ENCODE results near the gene KIF24. TPM values are rescaled to one million over a fixed set of nuclear protein-coding genes. Genes with fewer than 3 reads are reported as not detected.
"Not testable (repeated sequence)": the region's sequence is repeated elsewhere in the genome, so short reads cannot be mapped to it uniquely, and the experiment has no call there.

Gene KIF24
- total RNA-seq, 1 donor from 2014 or later = 1.0 TPM

DNA sequence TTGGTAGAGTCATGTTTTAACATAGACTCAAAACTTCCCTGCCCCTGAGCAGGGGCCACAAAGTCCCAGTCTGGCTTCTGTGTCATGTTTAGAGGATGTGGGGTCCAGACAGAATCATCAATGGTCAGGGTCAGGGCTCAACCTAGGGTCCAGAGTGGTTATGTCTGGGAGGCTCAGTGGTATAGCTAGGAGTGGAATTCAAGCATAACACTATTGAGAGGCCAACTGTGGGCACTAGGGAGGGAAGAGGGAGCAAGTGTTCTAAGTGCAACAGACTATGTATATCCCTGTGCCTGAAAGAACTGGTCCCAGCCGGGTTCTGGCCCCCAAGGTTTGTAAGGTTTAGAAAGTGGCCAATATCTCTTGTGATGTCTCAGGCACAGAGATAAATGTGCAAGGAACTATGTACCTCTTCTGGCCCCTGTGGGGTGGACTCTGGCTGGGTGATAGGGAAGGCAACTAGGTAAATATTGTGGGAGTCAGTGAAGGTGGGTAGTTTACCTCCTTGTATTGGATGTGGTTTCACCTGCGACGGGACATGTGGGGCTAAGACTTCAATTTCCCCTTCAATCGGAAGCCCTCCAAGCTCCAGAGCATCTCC is 33.6 kb upstream of the KIF24 start:
- DNase-seq = no peak

DNA sequence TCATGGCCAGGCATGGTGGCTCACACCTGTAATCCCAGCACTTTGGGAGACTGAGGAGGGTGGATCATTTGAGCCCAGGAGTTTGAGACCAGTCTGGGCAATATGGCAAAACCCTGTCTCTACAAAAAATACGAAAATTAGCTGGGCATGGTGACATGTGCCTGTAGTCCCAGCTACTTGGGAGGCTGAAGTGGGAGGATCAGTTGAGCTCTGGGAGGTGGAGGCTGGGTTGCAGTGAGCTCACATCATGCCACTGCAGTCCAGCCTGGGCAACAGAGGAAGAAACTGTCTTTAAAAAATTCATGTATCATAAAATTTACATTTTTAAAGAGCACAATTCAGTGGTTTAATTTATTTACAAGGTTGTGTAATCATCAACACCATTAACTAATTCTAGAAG is 23.9 kb upstream of the KIF24 start:
- DNase-seq = not testable (repeated sequence)

DNA sequence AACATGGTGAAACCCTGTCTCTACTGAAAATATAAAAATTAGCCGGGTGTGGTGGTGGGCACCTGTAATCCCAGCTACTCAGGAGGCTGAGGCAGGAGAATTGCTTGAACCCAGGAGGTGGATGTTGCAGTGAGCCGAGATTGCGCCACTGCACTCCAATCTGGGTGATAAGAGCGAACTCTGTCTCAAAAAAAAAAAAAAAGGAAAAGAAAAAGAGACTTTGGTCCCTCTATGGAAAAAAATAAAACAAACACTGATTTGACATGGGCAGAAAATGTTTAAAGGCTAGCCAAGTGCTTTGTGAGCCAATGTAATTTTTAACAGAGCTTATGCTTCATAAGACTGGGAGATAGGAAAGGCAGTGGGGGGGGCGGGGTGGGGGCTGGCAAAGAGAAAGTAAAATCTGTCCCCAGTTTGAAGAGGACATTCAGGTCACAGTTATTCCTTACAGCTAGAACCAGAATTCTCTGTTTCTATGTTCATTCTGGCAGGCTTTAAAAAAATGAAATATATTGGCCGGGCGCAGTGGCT is 23.1 kb upstream of the KIF24 start:
- DNase-seq = not testable (repeated sequence)

DNA sequence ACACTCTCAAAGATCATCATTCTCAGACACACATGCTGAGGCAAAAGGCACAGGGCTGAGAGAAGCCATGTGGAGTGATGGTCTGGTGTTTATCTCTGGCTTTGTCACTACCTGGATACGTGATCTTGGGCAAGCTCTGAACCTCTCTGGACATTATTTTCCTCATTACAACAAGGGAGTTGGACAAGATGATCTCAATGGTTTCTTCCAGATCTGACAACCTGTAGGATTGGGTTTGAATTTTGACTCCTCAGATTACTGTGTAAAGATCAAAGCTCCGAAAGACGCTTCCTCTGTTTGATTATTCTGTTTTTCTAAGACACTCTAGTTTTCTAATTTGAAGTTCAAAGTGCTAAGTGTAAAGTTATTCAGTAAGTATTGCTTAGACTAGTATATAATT is 20.3 kb upstream of the KIF24 start:
- no peak for DNase-seq

DNA sequence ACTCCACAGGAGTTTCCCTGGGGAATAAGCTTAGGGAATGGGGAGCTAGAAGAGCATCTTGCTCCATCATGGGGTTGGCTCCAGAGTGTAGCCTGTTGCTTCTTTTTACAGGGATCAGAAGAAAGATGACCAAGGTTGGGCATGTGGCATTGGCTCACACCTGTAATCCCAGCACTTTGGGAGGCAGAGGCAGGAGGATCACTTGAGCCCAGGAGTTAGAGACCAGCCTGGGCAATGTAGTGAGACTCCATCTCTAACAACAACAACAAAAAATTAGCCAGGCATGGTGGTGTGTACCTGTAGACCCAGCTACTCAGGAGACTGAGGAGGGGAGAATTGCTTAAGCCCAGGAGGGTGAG is 18.7 kb upstream of the KIF24 start:
- no peak for DNase-seq

DNA sequence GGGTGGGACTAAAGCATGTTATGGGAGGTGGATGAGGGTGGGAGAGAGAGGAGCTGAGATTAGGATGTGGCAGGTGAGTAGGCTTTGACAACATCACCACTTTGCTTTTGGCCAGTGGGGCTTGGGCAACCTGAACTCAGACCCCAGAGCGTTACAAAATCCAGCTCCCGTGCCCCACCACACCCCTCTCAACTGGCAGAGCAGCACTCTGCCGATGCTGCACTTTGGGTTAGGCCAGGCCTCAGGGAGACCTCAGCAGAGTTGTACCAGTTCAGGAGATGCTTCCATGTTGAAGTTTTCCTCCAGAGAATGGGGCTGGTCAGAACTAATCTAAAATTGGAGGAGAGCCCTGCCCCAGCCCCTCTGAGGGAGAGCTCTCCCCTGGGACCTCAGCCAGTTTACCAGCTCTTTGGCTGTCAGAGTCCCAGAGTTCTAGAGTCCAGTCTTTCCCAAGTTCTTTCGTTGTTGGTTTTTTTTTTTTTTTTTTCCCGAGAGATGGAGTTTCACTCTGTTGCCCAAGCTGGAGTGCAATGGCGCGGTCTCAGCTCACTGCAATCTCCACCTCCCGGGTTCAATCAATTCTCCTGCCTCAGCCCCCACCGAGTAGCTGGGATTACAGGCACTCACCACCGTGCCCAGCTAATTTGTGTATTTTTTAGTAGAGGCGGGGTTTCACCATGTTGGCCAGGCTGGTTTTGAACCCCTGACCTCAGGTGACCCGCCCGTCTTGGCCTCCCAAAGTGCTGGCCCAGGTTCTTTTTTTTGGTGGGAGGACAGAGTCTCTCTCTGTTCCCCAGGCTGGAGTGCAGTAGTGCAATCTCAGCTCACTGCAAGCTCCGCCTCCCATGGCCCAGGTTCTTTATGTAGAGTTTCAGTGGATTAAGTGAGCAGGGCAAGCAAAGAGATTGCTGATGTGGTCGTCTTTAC is 18.1 kb upstream of the KIF24 start:
- DNase-seq = no peak

DNA sequence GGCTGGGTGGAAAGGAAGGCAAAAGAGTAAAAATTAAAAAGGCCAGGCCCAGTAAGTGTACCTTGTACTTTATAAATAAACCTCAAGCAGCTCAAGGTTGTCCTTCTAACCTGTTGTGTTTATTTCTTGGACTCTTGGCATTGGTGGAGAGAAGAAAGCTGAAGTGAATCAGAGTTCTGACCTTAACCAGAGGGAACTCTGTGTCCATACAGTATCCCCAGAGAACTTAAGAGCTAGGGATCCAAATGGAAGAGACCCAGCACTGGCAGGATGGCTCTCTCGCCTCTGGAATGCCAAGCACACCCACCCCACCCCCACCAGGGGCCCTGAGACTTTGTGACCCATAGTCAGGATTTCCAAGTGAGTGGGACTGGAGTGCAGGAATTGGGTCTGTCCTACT is 14.5 kb upstream of the KIF24 start:
- no peak for DNase-seq

DNA sequence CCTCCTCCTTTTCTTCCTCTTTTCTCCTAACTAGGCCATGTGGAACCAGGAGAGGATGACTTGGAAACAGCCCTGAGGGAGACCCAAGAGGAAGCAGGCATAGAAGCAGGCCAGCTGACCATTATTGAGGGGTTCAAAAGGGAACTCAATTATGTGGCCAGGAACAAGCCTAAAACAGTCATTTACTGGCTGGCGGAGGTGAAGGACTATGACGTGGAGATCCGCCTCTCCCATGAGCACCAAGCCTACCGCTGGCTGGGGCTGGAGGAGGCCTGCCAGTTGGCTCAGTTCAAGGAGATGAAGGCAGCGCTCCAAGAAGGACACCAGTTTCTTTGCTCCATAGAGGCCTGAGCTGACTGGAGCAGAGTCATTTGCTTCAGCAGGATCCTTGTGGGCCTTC is 14.0 kb upstream of the KIF24 start:
- no peak for DNase-seq

DNA sequence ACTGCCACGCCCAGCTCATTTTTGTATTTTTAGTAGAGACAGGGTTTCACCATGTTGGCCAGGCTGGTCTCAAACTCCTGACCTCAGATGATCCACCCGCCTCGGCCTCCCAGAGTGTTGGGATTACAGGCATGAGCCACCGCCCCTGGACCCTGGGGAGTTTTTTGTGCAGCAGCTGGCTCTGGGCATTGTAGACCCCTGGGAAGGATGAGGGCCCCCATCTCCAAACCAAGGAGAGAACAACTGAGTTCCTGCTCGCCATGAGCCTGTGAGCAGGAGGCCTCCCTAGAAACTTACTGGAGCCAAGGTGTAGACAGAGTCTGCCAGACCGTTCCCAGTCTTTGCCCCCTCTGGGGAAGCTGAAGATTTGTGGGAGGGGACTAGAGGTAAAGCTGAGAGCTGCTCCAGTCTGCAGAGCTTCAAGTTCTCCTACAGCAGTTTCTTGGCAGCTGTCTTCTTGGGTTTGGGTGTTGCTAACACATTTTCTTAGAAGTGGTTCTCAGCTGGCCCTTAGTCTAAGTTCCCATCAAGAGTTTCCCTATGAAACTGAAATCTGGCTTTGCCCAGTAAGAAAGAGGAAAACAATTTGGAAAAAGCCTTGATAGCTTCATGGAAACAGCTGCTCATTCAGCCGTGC is 12.7 kb upstream of the KIF24 start:
- DNase-seq = no peak

DNA sequence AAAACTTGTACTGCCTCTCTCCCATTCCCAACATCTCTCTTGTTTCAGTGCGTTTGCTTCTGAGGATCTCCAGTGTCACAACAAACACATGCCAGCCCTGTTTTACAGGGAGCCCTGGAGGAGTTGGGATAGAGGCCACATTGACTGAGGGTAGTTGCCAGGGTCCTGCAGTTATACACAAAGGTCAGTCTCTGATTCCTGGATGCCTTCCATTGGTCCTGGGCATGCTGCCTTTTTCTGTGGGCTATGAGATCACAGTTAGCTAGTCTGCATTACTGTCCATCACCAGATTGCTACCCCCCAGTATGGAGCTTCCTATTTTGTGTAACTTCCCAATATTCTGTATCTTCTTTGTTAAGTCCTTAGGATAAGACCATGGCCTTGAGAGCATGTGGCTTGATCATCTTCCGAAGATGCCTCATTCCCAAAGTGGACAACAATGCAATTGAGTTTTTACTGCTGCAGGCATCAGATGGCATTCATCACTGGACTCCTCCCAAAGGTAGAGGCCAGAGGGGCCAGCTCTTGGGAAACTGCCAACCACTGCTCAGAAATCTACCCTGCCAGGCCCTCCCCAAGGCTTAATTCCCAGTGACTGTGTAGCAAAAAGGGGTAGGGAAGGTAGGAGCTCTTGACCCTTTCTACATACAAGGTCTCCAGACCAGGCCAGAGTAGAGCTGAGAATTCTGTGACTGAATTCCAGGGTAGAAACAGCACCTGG is 9.8 kb upstream of the KIF24 start:
- DNase-seq = no peak

DNA sequence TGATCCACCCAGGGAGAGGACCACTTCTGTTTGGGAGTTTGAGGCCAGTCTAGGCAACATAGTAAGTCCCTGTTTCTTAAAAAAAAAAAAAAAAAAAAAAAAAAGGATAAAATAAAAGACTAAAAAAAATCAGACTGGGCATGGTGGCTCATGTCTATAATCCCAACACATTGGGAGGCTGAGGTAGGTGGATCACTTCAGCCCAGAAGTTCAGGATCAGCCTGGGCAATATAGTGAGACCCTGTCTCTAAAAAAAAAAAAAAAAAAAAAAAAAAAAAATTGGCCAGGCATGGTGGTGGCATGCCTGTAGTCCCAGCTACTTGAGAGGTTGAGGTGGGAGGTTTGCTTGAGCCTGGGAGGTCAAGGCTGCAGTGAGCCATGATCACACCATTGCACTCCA is 9.0 kb upstream of the KIF24 start:
- DNase-seq = not testable (repeated sequence)

DNA sequence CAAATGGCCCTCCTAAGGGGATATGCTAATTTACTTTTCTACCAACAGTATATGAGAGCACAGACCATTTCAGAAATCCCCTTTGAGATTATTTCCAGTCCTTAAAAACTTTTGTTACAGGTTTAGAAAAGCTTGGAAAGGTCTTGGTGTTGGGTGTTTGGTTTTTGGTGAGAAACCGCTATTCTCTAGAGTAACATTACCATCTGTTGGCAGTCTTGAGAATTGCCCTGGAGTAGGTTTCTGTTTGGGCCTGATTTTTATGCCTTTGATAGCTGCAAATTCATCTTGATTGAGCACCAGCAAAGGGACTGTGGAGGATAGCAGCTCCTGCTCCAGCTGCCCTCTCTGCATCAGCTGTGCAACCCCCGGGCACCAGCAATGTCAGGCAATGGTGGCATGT is 8.3 kb upstream of the KIF24 start:
- DNase-seq = peak; percentile 12

DNA sequence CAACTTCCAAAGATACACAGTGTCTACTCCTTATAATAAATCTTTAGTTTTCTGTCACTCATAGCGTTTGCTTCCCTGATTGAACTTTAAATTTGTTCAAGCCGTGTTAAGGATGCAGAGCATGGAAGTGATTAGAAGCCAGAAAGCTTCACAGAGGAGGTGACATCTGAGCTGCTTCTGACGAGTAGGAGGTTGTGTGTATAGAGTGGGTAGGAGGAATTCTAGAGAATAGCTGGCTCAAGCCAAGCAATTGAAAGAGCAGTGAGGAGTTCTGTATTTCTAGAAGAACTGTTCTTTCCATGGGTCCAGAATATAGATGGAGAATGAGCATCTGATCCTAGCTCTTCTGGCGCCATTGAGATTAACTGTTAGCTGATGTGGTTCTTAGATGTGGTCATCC is 6.3 kb upstream of the KIF24 start:
- DNase-seq = no peak

DNA sequence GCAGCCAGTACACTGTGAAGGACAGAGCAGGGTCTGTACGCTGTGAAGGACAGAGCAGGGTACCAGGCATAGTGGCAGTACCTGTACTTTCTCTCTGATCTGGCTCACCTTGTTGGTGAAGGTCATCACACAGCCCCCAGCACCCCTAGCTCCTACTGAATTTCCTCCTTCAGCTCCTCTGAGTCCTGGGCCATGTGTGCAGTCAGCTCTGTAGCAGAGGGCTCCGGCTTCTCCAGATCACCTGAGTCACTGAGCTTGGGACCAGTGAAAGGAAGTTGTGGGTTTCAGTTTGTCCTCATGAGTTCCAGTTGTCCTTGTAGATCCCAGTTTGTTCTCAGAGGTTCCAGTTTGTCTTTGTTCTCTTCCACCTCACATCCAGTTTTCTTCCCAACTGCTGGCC is 5.8 kb upstream of the KIF24 start:
- DNase-seq = no peak

DNA sequence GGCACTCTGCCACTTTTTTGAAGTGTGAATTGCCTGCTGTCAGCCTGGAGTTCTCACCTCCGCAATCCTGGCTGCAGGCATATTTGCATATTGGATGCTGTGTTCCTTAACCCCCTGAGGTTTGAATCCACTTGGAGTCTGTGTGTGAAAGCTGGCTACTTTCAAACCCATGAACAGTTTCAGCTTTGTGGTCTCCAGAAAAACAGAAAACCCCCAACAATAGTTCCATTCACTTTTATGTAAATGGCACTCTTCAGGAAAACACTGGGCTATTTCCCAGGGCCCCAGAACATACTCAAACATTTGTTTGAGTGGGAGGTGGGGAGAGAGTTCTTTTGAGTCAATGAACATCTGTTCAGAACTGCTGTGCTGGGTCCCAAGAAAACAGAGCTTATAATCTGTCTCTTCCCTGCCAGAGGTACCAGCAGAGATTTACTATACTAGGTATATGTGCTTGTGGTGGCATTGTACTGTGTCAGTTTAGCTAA is 5.3 kb upstream of the KIF24 start:
- DNase-seq = no peak

DNA sequence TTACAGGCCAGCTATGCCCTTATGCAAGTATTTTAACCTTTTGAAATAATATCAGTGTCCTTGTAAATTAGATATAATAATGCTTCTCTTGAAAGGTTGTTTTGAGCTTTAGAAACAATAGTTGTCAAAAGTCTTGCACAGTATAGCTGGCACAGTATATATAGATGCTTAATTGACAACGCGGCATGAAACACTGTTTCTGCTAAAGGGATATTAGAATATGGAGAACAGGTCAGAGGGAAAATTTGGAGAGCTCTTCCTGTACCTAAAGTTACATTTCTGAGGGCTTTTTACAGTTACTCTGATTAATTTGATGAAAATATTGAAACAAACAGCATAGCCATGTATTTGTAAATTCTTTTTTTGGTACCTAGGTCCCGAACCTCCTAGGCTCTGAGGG is 4.8 kb upstream of the KIF24 start:
- no peak for DNase-seq

DNA sequence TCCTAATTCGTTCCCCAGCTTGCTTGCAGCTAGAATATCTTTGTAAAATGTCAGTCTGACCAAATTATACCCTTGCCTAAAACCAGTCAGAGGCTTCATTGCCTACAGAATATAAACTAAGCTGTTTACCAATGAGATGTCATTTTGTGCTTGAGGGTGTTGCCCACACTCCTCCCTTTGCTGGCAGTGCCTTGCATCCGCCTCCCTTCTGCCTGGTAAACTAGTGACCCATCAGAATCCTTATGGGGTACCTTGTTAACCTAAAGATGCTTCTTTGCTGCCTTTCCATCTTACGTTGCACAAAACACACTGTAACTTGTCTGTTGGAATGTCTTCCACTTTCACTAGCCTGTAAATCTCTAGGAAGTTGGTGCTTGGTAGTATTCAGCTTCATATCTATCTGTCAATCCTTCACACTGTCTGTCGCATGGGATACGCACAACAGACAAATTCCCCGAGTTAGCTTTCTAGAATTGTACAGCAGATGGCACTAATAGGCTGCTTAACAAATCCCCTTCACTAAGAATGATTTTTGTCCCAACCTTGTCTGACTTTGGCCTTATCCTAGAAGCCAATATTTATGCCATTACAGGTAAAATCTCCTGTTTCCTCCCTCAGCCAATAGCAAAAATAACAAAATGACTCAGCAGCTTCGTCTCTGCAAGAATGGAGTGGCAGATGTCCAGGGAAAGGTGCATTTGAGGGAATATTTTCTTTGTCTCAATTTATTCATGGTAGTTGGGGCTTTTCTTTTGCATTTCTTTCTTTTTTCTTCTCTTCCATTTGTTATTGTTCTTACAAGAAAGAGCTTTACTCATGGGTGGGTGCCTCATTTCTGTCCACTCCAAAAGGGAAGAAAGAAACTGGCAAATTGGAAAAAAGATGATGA is 3.3 kb upstream of the KIF24 start:
- peak; percentile 81 for DNase-seq

DNA sequence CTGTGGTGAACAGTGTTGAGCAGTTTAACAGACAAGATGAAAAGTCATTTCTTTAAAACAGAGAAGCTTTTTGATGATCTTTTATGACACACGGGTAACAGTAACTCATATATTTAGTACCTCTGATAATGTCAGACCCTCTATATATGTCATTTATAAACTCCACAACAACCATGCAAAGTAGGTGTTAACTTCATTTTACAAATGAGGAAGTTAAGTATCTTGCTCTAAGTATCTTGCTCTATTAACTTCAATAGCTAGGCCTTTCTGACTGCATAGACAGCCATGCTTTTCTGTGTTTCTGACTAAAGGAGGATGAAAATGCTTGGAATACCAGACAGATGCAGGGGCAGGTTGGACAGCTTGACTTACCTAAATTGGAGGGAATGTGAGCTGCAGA is 2.1 kb upstream of the KIF24 start:
- DNase-seq = no peak

DNA sequence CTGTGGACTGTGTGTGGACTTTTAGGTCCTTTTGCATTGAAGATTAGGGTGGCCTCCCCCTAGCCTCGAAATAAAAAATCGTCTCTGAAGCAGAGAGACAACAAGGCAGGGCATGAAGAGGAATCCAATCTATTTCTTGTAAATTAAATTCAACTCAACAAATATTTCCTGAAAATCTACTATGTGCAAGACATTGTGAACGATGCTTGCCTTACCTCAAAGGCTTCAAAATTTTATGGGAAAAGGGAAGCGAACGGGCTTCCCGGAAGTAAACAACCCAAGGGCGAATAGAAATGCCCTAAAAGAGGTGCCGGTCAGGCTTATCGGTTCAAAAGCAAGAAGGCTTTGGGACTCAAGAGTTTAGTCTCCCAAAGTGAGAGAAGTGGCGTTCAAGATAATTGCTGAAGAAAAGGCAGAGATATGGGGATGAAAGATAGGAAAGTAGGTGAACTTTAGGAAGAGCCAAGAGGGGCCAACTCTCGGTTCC is 525 bp downstream of the KIF24 start:
- DNase-seq = no peak

DNA sequence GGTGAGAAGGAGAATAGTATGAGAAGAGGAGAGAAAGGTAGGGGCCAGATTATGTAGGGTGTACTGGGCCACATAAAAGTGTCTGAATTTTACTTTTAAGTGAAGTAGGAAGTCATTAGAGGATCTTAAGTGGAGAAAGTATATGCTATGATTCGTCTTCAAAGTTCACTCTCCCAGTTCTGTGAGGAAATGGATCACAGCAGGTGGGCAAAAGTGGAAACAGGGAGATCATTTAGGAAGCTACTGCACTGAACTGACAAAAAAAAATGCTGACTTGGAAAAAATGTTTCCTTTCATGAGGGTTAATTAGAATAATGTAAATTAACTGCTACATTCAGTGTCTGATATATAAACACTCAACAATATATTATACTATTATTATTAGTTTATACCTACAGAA is 2.4 kb downstream of the KIF24 start:
- no peak for DNase-seq

DNA sequence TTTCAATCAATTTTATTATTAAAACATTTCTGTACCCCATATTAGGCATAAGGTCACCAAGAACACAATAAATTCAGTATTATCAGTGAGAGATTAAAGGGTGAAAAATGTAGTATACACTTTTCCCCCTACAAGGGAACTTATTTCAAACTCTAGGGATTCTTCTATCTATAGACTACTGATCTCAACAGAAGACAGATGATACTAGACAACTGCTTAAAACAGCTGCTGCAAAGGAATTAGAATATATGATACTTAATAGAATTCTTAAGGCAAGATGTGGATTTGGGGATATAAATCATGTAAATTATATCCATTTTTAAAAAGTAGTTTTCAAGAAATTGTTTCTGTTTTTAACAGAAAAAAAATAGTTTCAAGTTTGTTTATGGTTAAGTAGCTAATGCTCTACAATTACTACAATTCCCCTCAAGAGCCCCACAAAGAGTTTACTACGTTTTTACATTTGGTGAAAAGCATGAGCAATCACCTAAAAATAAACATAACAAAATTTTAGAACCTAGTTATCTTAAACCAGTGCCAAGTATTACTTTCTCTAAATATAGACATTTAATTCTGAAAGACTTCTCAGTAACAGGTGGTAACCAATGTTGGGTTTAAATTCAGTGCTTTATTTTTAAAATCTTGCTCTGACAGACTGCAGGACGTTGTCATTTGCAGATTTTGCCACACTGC is 6.0 kb downstream of the KIF24 start:
- DNase-seq = no peak

Measured in dermis blood vessel endothelial cell (primary cell).